Kidney epithelial cell (primary cell): ENCODE measurements around the gene FUT1. TPM values are rescaled to one million over a fixed set of nuclear protein-coding genes. Genes with fewer than 3 reads are reported as not detected.

Experiments
- DNase-seq: peaks from one replicate; pipeline ENCODE4 v3.0.0-alpha.2; 2010; ENCODE audit warnings: low read depth
- H3K27me3 ChIP-seq: 2 replicates; pipeline ENCODE4 v1.6.0; 2011; ENCODE audit warnings: low read length; ENCODE audit not compliant: control insufficient read depth, insufficient read depth
- H3K36me3 ChIP-seq: 2 replicates; pipeline ENCODE4 v1.5.1; 2011; ENCODE audit warnings: low read length; ENCODE audit not compliant: control insufficient read depth, insufficient read depth
- H3K4me3 ChIP-seq: 2 replicates; pipeline ENCODE4 v1.5.1; 2011; ENCODE audit warnings: low read depth, mild to moderate bottlenecking, control low read depth, low read length
- CTCF ChIP-seq: IDR thresholded peaks from 2 replicates; pipeline ENCODE4 v1.5.1; 2011; ENCODE audit warnings: mild to moderate bottlenecking, moderate library complexity, low read length, control low read depth, inconsistent platforms; ENCODE audit not compliant: insufficient read depth, poor library complexity, severe bottlenecking
- total RNA-seq: library from RNA; depleted of rRNA; stranded (reverse); fragments of >200 nt; gene quantifications from 2 replicates; pipeline ENCODE4 v1.2.3, GENCODE V29; 2015

FUT1 gene
- total RNA-seq, 1 donor from 2014 or later: 10.4 TPM

GRCh38 chr19:48750771-48751504 is 1.5 kb downstream of the FUT1 start:
- H3K27me3 ChIP-seq: peaks cover 5% of the 10 kb centered on the region
- DNase-seq: no peak
- H3K36me3 ChIP-seq: no peaks in the 10 kb centered on the region
- TF ChIP-seq CTCF: no peak
- no peak overlapping the region for H3K4me3 ChIP-seq

- Histone ChIP-seq H3K36me3 (no peaks in the 10 kb centered on the region), H3K27me3 (peaks cover 5% of the 10 kb centered on the region), H3K4me3 (no peak overlapping the region)
- TF ChIP-seq CTCF: no peak
- DNase-seq: no peak
Observed at GRCh38 chr19:48750351-48750750, 2.1 kb downstream of the FUT1 start.

- H3K4me3 ChIP-seq: no peak overlapping the region
- no peaks in the 10 kb centered on the region for H3K36me3 ChIP-seq
- peaks cover 5% of the 10 kb centered on the region for H3K27me3 ChIP-seq
- no peak for TF ChIP-seq CTCF
- no peak for DNase-seq
Observed at GRCh38 chr19:48749571-48750198, 2.8 kb downstream of the FUT1 start.

- Histone ChIP-seq H3K4me3 (peak within 1 kb of the TSS; percentile 42), H3K27me3 (no peaks in the 10 kb centered on the region), H3K36me3 (no peaks in the 10 kb centered on the region)
- TF ChIP-seq CTCF: no peak
- peak; percentile 72 for DNase-seq
Observed at GRCh38 chr19:48746738-48747575, 5.5 kb downstream of the FUT1 start, which contains the start of gene IZUMO1. Gene IZUMO1 (minus strand): TSS chr19:48746909. CDS start chr19:48745859, 1,050 bp downstream.

GRCh38 chr19:48746110-48746509 is 6.3 kb downstream of the FUT1 start:
- no peaks in the 10 kb centered on the region for H3K36me3 ChIP-seq
- H3K4me3 ChIP-seq: no peak overlapping the region
- H3K27me3 ChIP-seq: no peaks in the 10 kb centered on the region
- TF ChIP-seq CTCF: no peak
- DNase-seq: no peak
